Tongue (tissue), 2 donors: ENCODE results near the gene SLC25A17. TPM values are rescaled to one million over a fixed set of nuclear protein-coding genes. Genes with fewer than 3 reads are reported as not detected.
"Not testable (repeated sequence)": the region's sequence is repeated elsewhere in the genome, so short reads cannot be mapped to it uniquely, and the experiment has no call there.

Experiments
- DNase-seq: peaks from one replicate; pipeline ENCODE4 v3.0.0-alpha.2; 2015
- total RNA-seq: library from RNA; depleted of rRNA; stranded (reverse); fragments of >200 nt; gene quantifications from one replicate; pipeline ENCODE4 v1.2.3, GENCODE V29; 2014

SLC25A17 gene, protein sequence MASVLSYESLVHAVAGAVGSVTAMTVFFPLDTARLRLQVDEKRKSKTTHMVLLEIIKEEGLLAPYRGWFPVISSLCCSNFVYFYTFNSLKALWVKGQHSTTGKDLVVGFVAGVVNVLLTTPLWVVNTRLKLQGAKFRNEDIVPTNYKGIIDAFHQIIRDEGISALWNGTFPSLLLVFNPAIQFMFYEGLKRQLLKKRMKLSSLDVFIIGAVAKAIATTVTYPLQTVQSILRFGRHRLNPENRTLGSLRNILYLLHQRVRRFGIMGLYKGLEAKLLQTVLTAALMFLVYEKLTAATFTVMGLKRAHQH
- total RNA-seq = 14.2 TPM

- peak; percentile 95 for DNase-seq
Measured at GRCh38 chr22:40818747-40819598, at the start of gene SLC25A17. Gene SLC25A17 (minus strand): TSS chr22:40819346. CDS start chr22:40819248, 98 bp downstream.

- DNase-seq = not testable (repeated sequence)
Measured at GRCh38 chr22:40868379-40868778, 49.2 kb upstream of the SLC25A17 start.

- no peak for DNase-seq
Measured at GRCh38 chr22:40867109-40867508, 48.0 kb upstream of the SLC25A17 start.

GRCh38 chr22:40862537-40862936, 43.4 kb upstream of the SLC25A17 start:
- DNase-seq = no peak

DNA sequence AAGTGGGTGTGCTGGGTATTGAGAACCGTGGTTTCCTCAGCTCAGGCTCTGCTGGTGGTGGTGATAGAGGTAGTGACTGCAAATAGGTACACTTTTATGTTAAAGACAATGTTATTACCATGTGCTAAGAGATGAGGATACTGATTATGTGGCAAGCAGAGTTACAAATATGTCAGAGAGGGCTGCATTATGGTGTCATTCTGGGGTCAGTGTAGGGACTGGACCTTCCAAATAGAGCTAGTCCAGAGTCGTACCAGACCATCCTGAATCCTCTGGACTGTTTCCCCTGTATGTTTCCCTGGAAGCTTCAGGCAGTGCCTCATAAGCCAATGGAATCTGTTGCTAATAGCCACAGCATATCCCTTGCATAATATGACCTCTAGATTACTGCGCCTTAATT, 42.9 kb upstream of the SLC25A17 start, which contains the start of gene DNAJB7:
DNAJB7 (minus strand) TSS at position 101 of the 400 bp plus-strand sequence. CDS start 119 bp downstream, outside the sequence.
- no peak for DNase-seq

DNA sequence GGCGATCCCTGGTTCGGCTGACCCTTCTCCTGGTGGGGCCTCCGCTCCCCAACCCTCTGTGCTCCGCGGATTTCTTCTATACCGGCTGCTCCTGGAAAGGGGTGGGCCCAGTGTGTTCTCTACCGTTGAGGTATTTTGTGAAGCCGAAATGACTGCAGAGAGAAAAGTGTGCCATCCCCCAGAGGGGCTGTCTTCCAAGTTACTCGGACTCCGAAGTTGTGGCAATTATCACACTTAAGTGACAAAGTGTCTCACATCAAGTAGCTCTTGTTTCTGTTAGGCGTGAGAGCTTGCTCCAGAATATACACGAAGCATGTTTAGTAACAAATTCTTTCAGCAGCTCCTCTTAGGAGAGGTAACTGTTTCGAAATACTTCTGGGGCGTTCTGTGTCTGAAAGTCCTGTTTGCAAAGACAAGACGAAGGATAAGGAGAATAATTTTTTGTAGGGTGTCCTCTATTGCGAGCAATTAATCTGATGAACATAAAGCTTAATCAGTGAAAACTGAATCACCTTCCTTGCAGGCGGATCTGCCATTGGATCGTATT, 38.2 kb upstream of the SLC25A17 start:
- peak; percentile 10 for DNase-seq

DNA sequence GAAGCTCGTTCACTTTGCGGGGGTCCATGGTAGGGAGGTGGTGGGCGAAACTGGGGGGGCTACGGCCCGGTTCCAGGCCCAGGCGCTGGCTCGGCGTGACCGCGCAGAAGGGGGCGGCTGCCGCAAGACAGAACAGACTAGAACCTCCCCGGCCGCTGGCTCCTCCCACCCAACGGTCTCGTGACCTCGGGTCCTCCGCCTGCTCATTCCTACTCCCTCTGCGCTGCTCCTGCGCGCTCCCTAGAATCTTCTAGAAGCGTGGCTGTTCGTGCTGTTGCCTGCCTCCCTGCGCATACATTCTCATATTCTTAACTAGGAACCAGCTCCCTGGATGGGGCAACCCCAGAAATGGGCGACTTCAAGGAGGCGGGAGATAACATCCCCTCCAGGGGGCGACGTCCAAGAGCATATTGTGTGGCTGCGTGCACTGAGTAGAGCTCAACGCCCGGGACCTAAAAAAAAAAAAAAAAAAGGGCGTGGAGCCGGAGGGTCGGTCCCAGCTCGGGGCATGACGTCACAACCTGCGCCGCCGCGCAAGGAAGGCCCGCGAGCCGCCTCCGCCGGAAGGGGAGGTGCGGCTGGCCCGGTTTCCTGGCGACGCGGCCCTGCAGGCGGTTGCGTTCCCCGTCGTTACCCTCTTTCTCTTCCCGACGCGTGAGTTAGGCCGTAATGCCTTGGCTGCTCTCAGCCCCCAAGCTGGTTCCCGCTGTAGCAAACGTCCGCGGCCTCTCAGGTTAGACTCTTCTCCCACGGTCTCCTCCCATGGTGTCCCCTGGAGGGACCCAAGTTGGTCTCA, 37.6 kb upstream of the SLC25A17 start, which contains the start of the genes ST13 and XPNPEP3:
ST13 (minus strand) TSS at position 127 of the 796 bp plus-strand sequence; CDS start at position 28, 99 bp downstream.
XPNPEP3 (plus strand) TSS at position 636 of the 796 bp plus-strand sequence; CDS start at position 670, 34 bp downstream.
- peak; percentile 99 for DNase-seq

DNA sequence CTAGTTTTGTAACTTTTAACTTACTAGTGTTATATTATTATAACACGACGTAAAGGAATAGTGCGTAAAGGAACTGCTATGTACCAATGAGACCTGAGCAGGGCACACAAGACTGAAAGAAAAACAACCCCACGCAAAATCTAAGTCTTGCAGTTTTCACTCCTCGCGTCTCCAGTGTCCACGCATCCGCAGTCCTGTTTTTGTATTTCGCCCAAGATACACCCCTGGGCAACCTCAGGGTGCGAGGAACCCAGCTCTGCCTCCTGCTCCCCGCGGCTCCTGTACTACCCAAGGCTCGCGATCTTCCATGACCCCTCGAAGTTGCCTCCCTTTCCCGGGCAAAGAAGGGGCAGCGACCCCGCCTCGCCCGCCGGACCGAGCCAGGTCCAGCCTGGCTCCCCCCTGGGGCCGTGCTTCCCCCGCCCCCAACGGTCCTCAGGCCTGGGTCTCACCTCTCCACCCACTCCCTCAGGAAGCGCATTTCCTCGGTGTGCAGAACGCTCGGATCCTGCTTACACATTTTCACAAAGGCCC, 36.9 kb upstream of the SLC25A17 start:
- peak; percentile 45 for DNase-seq

GRCh38 chr22:40855071-40855978, 36.2 kb upstream of the SLC25A17 start:
- peak; percentile 27 for DNase-seq

- DNase-seq = no peak
Measured at GRCh38 chr22:40853961-40854360, 34.8 kb upstream of the SLC25A17 start.

DNA sequence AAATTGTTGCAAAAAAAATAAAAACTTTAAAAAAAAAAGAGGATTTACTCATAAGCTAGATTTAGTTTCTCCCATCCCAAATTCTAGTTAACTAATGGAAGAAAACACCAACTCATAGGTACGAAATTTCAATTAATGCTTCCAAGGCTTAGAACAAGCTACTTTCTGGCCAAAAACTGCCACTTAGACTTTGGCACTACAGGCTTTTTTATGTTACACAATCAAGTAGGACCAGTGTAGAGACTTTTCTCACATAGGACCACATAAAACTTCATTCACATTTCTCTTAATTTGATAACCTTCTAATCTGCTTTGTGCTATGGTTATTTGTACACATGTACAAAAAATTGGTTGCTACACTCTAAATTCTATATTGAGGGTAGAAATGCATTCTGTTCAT, 34.2 kb upstream of the SLC25A17 start:
- no peak for DNase-seq

DNA sequence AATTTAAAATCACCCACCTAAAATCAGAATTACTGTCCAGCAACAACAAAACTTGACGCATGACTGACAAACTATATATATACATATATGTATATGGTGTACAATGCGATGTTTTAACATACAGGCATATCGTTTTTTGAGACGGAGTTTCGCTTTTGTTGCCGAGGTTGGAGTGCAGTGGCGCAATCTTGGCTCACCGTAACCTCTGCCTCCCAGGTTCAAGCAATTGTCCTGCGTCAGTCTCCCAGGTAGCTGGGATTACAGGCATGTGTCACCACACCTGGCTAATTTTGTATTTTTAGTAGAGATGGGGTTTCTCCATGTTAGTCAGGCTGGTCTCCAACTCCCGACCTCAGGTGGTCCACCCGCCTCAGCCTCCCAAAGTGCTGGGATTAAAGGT, 26.7 kb upstream of the SLC25A17 start:
- DNase-seq = not testable (repeated sequence)

DNA sequence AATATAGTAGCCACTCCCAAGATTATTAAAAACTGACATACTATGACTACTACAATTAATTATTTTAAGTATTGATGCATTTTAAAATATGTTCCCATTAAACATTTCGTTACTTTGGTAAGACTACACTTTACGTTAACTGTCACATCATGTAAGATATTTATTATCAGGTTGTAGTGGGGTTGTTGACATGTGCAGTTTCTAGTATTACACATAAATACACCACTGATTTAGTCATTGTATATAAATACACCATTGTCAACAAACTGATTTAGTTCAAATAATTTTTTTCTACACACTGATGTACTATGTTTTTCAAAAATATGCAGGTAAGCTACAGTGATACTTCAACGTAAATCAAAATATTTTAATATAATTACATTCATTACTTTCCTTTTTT, 25.8 kb upstream of the SLC25A17 start:
- DNase-seq = no peak

DNA sequence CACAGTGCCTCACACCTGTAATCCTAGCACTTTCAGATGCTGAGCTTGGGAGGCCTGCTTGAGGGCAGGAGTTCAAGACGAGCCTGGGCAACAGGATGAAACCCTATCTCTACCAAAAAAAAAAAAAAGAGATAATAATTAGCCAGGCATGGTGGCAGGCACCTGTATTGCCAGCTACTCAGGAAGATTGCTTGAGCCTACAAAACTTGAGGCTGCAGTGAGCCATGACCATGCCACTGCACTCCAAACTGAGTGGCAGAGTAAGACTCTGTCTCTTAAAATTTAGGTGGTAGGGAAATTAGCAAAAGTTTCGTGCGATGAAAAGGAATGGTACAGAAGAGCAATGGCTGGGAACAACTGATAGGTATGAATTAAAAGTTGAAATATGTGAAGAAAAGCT, 19.3 kb upstream of the SLC25A17 start:
- no peak for DNase-seq

- DNase-seq = no peak
Measured at GRCh38 chr22:40834619-40835018, 15.5 kb upstream of the SLC25A17 start.

DNA sequence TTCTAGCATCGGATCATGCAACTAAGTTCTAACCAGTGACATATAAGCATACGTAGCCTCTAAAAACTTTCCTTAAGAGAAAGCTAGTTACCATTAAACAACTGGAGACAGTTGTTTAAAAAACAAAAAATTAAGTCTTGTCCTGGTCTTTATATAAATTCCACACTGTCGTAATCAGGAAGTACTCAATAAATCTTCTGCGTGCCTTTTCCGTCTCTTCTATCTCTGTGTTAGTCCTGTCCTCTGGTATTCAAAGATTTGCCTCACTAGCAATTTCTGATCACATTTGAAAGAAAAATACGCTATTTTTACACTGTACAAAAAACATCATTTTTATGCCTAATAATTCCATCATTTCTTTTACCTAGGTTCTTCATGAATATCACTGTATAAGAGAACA, 10.0 kb upstream of the SLC25A17 start:
- no peak for DNase-seq

GRCh38 chr22:40826984-40827741, 8.0 kb upstream of the SLC25A17 start:
- DNase-seq = no peak

- not testable (repeated sequence) for DNase-seq
Measured at GRCh38 chr22:40826292-40826691, 7.1 kb upstream of the SLC25A17 start.

GRCh38 chr22:40823426-40823825, 4.3 kb upstream of the SLC25A17 start:
- no peak for DNase-seq
